Upper lobe of right lung (tissue), 1 donor: ENCODE data around the gene CDC42BPA. TPM values are rescaled to one million over a fixed set of nuclear protein-coding genes. Genes with fewer than 3 reads are reported as not detected.

Source experiments
- ATAC-seq: fragments of 200-7000 bp; cut with Tn5 transposase; one replicate; pipeline ENCODE4 v1.9.1; 2020; ENCODE audit warnings: mild to moderate bottlenecking, moderate library complexity
- DNase-seq: peaks from one replicate; pipeline ENCODE4 v3.0.0-alpha.2; 2020
- H3K27ac ChIP-seq: fragments of 200-600 bp; one replicate; pipeline ENCODE4 v1.8.0; 2022
- H3K27me3 ChIP-seq: fragments of 200-600 bp; one replicate; pipeline ENCODE4 v1.8.0; 2022; ENCODE audit warnings: mild to moderate bottlenecking
- H3K36me3 ChIP-seq: fragments of 200-600 bp; one replicate; pipeline ENCODE4 v1.8.0; 2022
- H3K4me1 ChIP-seq: fragments of 200-600 bp; one replicate; pipeline ENCODE4 v1.8.0; 2022
- H3K4me3 ChIP-seq: fragments of 200-600 bp; one replicate; pipeline ENCODE4 v1.8.0; 2022; ENCODE audit warnings: mild to moderate bottlenecking
- H3K9me3 ChIP-seq: fragments of 200-600 bp; one replicate; pipeline ENCODE4 v1.8.0; 2022
- CTCF ChIP-seq: fragments of 200-600 bp; IDR thresholded peaks from one replicate; pipeline ENCODE4 v1.8.0; 2022; ENCODE audit warnings: antibody characterized with exemption
- intact Hi-C: fragments of 100-400 bp; cut with DNase I; formaldehyde crosslinking; loops from one replicate; pipeline ENCODE4 v1.11.0; 2022
- total RNA-seq: library from RNA; stranded (reverse); fragmentation: NEBNext Ultra II Directional; extraction: Animal tissue kit (Norgen Biotek cat#: 25700); gene quantifications from one replicate; pipeline ENCODE4 v1.2.1, GENCODE V29; 2021
- donor health status: DM: no; HTN: yes; CAD: no; lungs with severe emphysema.

The CDC42BPA gene
- total RNA-seq, 1 donor from 2014 or later = 41.8 TPM

GRCh38 chr1:227303662-227304061 lies 14.6 kb downstream of the CDC42BPA start:
- H3K4me1 ChIP-seq = peaks cover 14% of the 10 kb centered on the region
- no peaks in the 10 kb centered on the region for H3K36me3 ChIP-seq
- no peaks in the 10 kb centered on the region for H3K27me3 ChIP-seq
- no peaks in the 10 kb centered on the region for H3K9me3 ChIP-seq
- no peak overlapping the region for H3K27ac ChIP-seq
- intact Hi-C loops = no loop called here
- no peak for TF ChIP-seq CTCF
- ATAC-seq (no peak), DNase-seq (no peak)
- H3K4me3 ChIP-seq = no peak overlapping the region

GRCh38 chr1:227300682-227301081 lies 17.6 kb downstream of the CDC42BPA start:
- H3K36me3 ChIP-seq = no peaks in the 10 kb centered on the region
- no peak for TF ChIP-seq CTCF
- DNase-seq = no peak
- H3K9me3 ChIP-seq = no peaks in the 10 kb centered on the region
- peaks cover 22% of the 10 kb centered on the region for H3K4me1 ChIP-seq
- no peak for ATAC-seq
- H3K27ac ChIP-seq = no peak overlapping the region
- H3K4me3 ChIP-seq = no peak overlapping the region
- intact Hi-C loops = no loop called here
- no peaks in the 10 kb centered on the region for H3K27me3 ChIP-seq

GRCh38 chr1:227299688-227300087 lies 18.6 kb downstream of the CDC42BPA start:
- H3K4me1 ChIP-seq = peaks cover 22% of the 10 kb centered on the region
- H3K27ac ChIP-seq = no peak overlapping the region
- intact Hi-C loops = no loop called here
- H3K4me3 ChIP-seq = no peak overlapping the region
- no peak for ATAC-seq
- H3K9me3 ChIP-seq = no peaks in the 10 kb centered on the region
- no peaks in the 10 kb centered on the region for H3K27me3 ChIP-seq
- TF ChIP-seq CTCF = no peak
- H3K36me3 ChIP-seq = no peaks in the 10 kb centered on the region
- no peak for DNase-seq

- DNase-seq = no peak
- ATAC-seq = no peak
- Histone ChIP-seq H3K4me1 (peaks cover 22% of the 10 kb centered on the region), H3K36me3 (no peaks in the 10 kb centered on the region), H3K27ac (peak overlapping the region; percentile 45), H3K27me3 (no peaks in the 10 kb centered on the region), H3K9me3 (no peaks in the 10 kb centered on the region), H3K4me3 (no peak overlapping the region)
- TF ChIP-seq CTCF = no peak
- intact Hi-C loops = no loop called here
Observed at GRCh38 chr1:227299241-227299627, 19.1 kb downstream of the CDC42BPA start.

- Histone ChIP-seq H3K4me3 (no peak overlapping the region), H3K36me3 (no peaks in the 10 kb centered on the region), H3K4me1 (peaks cover 22% of the 10 kb centered on the region), H3K27me3 (no peaks in the 10 kb centered on the region), H3K9me3 (no peaks in the 10 kb centered on the region), H3K27ac (peak overlapping the region; percentile 45)
- intact Hi-C loops = no loop called here
- ATAC-seq = no peak
- DNase-seq = no peak
- no peak for TF ChIP-seq CTCF
Observed at GRCh38 chr1:227298512-227299240, 19.6 kb downstream of the CDC42BPA start.
